Ovary (tissue), 3 donors: ENCODE measurements around the gene PTPN9.
A peak's percentile ranks its signal among the peaks of the same experiment; 100 is the strongest.

Experiments
- POLR2A ChIP-seq: fragments of 450-650 bp; IDR thresholded peaks from one replicate; pipeline ENCODE4 v1.6.1; 2017; ENCODE audit warnings: antibody characterized with exemption, mild to moderate bottlenecking, moderate library complexity
- TF ChIP-seq, protein P1 (sequence below), 3 donors: fragments of 450-650 bp in 2 of 3; fragments of 200-600 bp in 1 of 3; IDR thresholded peaks; one replicate each; pipeline versions ENCODE4 v1.5.1 to v1.8.0; 2016 to 2022; ENCODE audit warnings: antibody characterized with exemption in 3 of 3, mild to moderate bottlenecking in 1 of 3
- donor health status: DM: no; HTN: no; CAD: no.

DNA sequence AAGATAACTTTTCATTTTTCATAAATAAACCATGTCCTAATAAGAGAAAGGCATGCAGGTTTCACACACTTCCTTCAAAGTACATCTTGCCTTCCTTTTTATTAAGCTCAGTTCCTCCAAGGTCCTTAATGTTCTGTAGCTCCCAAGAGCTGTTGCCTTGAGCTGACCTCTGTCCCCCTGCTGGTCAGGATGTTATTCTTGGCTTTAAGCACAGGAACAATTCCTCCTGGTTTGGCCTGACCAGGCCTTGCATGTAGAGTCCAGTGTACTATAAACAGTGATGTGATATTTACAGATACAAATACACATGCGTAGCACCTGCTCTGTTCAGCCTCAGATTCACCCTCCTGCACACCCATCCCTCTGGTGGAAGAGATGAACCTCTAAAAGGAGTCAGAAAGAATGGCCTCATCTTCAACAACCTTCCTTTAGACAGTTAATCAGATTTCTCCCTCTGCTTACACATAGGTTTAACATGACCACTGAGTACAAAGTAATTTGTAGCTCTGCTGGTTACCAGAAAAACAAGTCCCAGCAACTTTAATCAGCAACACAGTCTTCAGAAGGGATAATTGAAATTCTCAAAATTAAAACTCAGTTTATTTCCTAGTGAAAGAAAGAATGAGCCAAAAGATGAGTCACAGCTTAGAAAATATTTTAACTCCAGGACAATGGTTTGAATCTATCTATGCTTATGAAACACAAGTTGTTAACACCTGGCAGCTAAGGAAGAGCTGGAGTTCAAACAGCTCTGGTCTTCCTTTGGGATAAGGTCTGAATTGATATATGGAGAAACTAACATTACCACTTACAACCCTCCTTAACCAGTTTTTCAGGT, 46.5 kb downstream of the PTPN9 start:
- TF ChIP-seq, protein P1, sequence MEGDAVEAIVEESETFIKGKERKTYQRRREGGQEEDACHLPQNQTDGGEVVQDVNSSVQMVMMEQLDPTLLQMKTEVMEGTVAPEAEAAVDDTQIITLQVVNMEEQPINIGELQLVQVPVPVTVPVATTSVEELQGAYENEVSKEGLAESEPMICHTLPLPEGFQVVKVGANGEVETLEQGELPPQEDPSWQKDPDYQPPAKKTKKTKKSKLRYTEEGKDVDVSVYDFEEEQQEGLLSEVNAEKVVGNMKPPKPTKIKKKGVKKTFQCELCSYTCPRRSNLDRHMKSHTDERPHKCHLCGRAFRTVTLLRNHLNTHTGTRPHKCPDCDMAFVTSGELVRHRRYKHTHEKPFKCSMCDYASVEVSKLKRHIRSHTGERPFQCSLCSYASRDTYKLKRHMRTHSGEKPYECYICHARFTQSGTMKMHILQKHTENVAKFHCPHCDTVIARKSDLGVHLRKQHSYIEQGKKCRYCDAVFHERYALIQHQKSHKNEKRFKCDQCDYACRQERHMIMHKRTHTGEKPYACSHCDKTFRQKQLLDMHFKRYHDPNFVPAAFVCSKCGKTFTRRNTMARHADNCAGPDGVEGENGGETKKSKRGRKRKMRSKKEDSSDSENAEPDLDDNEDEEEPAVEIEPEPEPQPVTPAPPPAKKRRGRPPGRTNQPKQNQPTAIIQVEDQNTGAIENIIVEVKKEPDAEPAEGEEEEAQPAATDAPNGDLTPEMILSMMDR (IDR thresholded peaks at IDR 0.05): peak in 1 of 3 donors; percentile 66
- no peak for TF ChIP-seq POLR2A
